Measurements from ENCODE around the gene SUN5. TPM values are rescaled to one million over a fixed set of nuclear protein-coding genes. Genes with fewer than 3 reads are reported as not detected.

Gene SUN5
- polyA plus RNA-seq, 3 donors: not detected

DNA sequence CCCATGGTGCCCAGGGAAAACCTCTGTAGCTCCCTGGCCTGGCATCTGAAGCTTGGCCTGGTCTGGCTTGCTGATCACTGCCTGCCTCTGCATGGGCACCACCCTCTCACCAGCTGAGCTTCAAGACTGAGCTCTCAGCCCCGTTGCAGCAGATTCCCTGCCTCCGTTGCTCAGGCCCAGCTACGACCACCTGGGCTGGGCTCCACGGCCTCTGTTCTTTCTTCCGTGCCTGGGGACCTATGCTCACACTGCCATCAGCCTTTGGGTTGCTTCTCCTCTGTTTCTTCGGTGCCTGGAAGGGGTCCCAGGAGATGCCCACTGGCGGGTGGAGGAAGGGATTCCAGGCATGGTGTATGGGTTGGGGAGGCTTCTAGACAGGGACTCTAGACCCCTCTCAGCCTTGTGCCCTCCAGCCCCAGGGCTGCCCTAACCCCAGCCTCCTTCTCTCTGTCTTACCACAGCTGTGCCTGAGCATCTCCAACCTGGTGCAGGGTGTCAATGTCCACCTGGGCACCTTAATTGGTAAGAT, 12.4 kb upstream of the SUN5 start:
- DNase-seq (ENCODE audit: extremely low read depth in 1 of 11, low read depth in 9 of 11, low spot score in 4 of 11): no peak

DNA sequence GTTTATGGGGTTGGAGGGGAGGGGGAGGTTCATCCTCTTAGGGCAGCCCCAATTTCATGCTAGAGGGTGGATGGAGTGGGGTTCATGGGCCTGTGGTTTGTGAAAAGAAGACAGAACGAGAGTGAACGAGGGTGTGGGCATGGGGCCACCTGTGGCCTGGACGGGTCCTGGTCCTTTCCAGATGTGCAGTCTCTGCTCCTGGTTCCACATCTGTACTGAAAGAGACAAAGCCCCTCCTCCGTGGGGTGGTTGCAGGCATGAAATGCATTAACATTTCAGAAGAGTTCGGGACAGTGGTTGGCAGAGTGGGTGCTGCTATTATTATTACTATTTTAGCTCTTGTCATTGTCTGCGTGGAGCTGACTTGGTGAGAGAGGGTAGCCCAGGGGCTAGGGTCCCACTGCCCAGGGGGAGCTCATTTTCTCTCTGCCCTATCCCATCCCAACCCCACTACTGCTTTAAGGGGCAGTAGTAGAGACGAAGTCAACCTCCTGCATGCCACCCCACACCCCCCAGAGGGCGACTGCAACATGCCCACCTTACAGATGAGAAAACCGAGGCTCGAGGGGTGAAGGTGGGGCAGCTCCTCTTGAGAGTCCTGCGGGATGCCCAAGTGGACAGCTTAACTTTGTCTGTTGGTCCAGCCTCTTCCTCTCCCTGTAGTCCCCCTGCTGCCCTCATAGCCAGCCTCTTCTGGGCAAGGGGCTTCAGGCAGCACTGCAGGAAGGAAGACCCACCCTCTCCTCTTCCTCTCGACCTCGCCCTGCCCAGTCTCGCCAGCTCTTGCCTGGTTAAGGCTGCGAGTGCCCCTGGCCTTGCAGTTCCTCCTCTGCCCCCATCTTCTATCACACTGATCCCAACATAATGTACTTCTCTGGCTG, 11.7 kb upstream of the SUN5 start:
- no peak for DNase-seq (ENCODE audit: extremely low read depth in 1 of 11, low read depth in 9 of 11, low spot score in 4 of 11)

DNA sequence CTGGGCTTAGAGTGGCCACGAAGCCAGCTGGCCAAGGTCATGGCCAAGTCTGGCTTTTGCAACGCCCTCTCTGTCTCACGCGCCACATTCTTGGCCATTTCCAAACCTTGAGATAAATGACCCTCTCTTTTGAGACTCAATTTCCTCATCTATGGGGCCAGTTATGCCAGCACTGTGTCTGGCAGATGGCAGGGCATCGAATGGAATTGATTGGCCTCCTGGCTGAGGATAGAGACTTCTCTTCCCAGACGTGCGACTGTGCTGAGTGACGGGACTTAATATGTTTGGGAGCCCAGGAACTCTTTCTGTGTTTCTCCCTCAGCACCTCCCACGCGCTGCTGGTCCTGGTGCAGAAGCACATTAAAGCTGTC, 10.9 kb upstream of the SUN5 start:
- no peak for DNase-seq (ENCODE audit: extremely low read depth in 1 of 11, low read depth in 9 of 11, low spot score in 4 of 11)

DNA sequence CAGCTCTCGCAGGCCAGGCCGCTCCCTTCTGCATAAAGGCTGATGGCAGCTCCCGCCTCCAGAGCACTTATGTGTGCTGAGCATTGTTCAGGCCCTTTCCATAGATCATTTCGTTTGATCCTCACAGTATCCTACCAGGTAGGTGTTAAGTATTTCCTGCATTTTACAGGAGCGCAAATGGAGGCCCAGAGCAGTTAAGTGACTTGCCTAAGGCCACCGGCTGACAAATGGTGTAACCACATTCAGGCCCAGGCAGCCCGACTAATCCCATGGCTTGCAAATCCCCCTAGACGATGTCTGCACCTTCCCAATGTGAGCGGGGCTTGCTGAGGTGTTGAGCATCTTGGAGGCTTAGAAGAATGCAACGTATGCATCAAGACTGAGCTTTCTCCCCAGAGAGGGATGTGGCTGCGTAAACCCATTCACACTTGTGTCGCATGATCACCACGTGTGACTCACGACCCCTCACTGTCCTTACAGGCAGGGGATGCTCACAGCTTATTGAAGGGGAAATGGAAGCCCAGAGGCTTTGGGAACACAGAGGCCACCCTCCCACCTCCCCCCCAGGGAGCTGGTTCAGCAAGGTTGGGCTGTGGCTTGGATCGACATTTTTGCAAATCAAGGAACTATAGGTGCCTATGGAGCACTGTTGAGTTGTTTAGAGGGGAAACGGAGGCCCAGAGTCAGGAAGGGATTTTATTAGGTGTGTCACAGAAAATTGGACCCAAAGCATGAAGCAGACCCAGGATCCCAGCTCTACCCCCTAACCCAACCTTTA, 10.3 kb upstream of the SUN5 start:
- DNase-seq (ENCODE audit: extremely low read depth in 1 of 11, low read depth in 9 of 11, low spot score in 4 of 11): no peak

DNA sequence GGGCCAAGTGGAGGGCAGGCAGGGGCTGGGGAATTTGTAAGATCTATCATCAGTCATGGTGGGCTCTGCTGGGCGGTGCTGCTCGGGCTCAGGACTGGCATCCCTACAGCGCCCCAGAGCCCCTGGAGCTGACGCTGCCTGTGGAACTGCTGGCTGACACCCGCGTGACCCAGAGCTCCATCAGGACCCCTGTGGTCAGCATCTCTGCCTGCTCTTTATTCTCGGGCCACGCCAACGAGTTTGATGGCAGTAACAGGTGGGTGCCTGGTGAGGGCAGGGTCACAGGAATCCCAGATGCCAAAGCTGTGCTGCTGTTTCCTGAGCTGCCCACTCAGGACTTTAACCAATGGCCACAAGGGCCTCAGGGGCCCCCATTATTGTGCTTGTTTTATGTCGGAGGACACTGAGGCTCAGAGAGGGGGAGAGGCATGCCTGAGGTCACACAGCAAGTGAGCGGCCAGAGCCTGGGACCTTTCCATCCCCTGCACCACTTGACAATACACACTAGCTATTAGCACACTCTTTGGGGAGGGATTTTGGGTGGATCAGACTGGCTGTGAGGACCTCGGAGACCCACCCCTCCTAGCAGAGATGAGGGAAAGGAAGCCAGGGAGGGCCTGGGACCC, 9.6 kb upstream of the SUN5 start:
- DNase-seq (ENCODE audit: extremely low read depth in 1 of 11, low read depth in 9 of 11, low spot score in 4 of 11): no peak

DNA sequence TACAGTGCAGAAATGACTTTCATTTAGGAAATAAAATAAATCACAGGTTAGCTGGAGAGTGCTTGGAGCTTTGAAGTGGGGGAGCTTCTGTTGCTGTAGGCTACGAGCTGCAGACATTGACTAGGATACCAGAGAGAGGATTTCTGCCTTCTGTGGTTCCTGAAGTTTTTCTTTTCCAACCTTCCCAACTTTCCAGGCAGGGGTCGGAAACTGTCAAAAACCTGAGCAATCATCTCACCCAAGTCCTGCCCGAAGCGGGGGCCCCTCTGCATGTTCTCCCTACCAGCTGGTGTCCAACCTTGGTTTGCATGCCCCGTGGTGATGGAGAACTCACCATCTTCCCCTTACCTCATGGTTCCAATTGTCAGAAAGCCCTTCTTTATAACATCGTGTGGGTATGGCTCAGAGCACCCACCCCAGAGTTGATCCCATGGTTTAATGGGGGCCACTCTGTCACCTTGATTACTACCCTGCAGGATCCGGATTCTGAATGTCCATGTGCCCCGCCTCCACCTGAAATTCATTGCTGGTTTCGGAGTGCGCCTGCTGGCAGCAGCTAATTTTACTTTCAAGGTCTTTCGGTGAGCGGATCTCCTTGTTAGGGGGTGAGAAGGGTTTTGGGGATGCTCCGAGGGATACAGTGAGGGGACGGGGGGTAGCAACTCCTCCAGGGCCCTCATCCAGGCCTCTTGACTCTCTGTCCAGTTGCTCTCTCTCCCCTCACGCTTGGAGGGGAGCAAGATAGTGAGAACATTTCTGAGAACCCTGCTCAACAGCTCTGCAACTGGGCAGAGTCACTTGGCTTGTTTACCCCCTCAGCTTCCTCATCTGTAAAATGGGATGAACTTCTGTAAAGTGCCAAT, 8.3 kb upstream of the SUN5 start:
- no peak for DNase-seq (ENCODE audit: extremely low read depth in 1 of 11, low read depth in 9 of 11, low spot score in 4 of 11)

DNA sequence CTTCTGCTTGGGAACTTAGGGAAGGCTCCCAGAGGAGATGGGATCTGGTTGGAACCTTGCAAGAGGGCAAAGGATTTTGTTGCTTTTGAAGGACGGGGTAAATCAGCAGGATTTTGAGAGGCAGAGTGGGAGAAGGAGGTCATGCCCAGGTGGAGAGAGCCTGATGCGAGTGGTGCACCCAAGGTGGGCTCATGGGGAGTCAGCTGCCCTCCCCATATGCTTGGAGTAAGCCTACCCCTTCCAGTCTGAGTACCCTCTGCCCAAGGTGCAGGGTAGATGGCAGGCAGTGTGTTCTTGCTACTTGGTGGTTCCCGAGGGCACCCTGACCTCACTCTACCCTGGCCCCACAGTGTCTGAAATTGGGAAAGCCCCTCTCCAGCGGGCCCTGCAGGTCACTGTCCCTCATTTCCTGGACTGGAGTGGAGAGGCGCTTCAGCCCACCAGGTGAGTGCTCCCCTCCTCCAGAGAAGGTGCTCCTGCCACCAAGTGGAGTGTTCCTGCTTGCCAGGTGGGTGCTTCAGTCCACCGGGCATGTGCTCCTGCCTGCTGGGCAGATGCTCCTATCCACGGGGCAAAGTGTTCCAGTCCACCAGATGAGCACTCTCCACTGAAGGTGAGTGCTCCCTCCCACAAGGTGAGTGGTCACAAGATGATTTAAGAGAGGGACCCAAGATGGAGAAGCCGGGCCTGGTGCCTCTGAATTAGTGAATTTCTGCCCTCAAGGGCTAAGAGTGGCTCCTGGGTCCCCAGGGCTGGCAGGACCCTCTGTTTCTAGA, 6.6 kb upstream of the SUN5 start:
- DNase-seq (ENCODE audit: extremely low read depth in 1 of 11, low read depth in 9 of 11, low spot score in 4 of 11): no peak

DNA sequence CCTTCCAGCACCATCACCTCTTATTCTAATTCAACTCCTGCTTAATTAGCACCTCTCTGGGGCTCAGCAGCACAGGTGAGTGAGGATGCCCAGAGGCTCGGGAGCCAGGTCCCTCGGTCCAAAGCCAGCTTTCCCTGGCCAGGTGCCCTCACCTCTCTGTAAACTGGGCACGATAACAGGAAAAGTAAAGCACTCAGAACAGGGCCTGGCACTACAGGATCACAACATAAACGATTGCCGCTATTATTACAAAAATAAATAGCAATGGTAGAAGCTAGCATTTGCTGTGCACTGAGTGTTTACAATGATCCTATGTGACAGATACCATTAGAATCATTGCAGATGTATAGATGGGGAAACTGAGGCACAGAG, 5.9 kb upstream of the SUN5 start:
- DNase-seq (ENCODE audit: extremely low read depth in 1 of 11, low read depth in 9 of 11, low spot score in 4 of 11): no peak

DNA sequence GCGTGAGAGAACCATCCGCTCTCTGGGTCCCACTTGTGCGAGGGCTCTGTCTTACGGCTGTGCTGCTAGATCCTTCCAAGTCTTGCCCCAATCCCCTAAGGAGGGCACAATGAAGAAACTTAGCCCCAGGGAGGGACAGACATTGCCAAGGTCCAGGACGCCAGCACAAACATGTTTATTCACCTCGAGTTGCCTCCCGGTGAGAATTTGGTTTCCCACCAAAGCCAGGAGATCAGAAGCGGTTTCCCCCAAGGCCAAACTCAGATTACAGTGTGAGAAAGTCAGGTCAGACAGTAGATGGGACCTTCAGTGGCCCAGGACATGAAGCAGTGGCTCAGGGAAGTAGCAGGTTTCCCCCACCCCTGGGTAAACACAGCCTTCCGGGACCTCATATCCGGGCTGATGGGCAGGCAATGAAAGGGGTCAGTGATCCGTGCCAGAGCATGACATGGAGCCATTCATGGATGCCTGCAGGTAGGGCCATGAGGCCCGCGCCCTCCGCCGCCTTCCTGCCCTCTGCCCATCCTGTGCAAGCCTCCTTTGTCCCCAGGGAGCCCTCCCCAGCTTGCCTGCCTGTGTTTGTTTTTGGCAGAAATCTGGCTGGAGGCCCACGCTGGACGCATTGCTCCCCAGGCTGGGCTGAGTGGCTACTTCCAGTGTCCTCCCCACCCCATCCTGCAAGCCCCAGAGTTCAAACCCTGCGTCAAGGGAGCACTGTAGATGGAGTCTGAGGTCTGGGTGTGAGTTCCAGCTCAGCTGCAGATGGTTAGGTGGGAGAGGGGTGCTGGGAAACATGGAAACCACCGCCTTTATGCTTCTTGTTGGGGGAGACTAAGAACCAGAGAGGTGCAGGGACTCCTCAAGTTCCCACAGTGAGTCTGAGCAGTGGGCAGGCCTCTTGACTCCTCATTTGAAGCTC, 5.2 kb upstream of the SUN5 start:
- peak in 7 of 11 donors; percentile 4 to 29 (median 8) for DNase-seq (ENCODE audit: extremely low read depth in 1 of 11, low read depth in 9 of 11, low spot score in 4 of 11)

DNA sequence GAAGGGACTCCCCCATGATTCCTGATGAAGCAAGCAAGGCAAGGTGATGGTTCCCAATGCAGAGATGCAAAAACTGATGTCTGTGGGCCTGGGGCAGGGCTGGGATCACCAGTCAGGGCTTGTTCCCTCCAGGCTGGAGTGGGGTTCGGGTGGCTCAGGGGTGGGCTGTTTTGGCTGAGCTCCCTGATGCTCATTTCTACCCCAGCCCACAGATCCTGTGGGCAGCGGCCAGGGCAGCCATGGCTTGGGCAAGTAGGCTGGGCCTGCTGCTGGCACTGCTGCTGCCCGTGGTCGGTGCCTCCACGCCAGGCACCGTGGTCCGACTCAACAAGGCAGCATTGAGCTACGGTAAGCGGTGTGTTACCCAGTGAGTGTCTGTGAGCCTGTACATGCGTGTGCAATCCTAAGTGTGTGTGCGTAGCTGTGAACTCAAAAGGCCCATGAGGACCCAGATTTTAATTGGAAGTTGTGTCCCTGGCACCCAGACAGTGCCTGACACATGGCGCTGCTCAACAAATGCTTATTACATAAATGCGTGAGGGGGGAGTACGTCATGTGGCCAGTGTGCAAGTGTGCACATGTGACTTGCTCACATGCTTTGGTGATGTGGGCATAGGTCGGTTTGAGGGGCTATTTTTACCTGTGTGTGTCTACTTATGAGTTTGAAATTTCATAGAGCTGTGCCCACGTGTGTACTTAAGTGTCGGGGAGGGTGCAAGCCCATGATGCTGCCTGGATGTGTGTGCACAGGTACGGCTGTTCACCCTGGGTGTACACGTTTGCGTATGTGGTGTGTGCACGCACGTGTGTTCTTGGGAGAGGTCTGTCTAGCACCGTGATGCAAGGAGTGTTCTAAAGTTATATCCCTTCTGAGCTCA, 4.3 kb upstream of the SUN5 start:
- DNase-seq (ENCODE audit: extremely low read depth in 1 of 11, low read depth in 9 of 11, low spot score in 4 of 11): no peak

DNA sequence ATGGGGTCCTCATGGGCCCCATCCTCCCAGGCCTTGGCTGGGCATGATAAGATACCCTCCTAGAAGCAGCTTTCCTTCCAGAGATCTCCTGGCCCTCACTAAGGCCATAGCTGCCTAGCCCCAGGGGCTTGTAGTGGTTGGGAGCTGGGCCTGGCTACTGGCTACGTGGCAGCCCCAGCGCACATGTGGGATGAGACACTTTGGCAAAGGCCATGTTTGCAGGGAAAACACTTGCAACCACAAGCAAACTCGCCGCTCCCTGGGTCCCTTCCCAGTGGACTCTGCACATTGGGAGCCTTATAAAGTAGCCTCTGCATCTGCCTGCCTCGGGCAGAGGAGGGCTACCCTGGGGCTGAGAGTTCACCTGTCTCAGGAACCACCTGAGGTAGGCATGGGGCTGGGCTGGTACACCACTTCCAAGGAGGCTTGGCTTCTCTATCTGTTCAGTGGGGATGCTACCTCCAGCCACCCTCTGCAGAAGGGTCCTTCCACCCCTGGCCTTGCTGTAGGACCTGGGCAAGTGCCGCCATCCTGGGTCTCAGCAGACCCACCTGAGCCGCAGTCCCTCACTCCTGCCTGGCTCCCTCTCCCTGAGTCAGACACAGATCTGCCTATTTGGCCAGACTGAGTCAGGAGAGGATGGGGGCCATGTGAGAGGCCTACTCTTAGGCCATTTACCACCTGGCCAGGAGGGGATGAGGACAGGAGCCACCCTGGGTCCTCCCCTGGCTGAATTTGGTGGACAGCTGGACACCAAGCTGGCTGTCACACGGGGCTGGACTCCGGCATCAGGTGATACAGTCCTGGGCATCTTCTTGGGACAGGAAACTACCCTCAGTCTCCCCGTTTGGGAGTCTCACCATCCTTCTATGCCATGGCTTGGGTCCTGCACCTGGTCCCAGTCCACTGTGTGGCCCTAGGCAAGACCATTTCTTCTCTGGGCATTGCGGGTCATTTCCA, 3.4 kb upstream of the SUN5 start, which contains the start of gene BPIFB2:
Gene BPIFB2 (plus strand): TSS at position 329 of the 960 bp plus-strand sequence. CDS start 871 bp downstream, outside the sequence.
- DNase-seq (ENCODE audit: extremely low read depth in 1 of 11, low read depth in 9 of 11, low spot score in 4 of 11): no peak

DNA sequence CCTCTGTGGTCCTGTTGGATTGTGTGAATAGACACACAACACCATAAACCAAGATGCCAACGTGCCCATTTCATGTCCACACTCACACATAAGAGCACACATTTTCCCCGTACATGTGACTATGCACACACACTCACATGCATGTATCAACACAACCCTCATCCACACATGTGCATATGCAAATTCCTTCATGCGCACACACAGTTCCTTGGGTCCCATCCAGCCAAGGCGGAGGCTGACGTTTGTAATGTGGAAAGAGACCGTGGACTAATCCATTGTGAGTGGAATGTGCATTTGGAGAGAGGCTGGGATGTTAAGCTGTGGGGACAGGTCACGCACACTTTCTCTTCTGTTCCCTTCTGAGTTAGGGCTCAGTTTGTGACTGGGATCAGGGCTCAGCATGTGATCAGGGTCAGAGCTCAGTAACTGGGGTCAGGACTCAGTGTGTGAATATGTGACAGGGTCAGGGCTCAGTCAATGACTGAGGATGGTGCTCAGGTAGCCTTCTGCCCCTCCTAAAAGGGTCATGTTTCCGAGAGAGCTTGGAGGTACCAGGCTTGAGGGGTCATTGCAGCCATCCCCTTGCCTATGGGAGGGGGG, 2.6 kb upstream of the SUN5 start:
- no peak for DNase-seq (ENCODE audit: extremely low read depth in 1 of 11, low read depth in 9 of 11, low spot score in 4 of 11)

DNA sequence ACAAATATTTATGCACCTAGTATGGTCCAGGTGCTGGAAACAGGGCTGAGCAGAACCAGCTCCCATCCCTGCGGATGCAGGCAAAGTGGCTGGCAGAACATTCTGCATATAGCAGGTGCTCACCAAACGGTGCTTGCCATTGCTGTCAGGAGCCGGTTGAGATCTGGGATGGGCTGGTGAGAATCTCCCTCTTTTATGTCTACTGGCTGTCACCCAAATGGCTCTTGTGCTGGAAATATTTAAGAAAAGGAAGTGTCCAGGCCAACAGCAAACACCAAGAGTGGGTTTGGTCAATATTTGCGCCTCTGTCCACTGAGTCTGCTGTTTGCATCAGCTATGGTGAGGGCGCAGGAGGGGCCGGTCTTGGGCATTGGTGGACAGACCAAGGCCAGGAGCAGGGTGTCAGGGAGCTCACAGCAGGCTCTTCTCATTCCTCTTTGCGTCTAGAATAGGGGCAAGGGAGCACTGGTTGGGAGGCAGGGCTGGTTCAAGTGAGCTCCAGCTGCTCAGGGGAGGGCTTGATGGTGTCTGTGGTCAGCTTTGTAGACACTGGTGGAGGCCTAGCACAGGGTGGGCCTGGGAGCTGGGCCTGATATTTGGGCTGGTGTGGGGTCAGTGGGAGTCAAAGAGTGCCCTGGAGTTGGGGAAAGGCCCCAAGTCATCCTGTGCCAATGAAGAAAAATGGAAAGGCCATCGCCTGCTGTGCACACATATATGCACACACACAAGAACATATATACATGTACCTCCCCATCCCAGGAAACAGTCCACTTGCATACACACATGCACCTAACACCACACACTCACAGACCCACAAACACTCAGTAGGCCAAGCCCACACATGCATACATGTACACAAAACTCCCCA, 1.9 kb upstream of the SUN5 start:
- no peak for DNase-seq (ENCODE audit: extremely low read depth in 1 of 11, low read depth in 9 of 11, low spot score in 4 of 11)

DNA sequence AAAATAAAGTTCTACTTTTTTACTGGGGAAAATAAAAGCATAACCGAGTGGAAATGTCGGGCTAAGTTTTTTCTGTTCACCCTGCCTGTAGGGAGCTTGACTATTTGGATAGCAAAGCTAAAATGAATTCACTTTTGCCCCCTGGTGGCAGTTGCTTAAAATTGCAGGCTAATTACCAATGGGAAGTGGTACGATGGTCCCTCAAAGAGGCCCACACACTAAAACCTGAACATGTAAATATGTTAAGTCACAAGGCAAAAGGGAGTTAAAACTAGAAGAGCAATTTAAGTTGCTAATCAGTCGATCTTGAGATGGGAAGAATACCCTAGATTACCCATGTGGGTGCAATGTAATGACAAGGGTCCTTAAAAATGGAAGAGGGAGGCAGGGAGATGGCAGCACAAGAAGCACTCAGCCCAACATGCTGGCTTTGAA, 916 bp upstream of the SUN5 start:
- no peak for DNase-seq (ENCODE audit: extremely low read depth in 1 of 11, low read depth in 9 of 11, low spot score in 4 of 11)
